ENCODE data around the gene PCCB.
A peak's percentile ranks its signal among the peaks of the same experiment; 100 is the strongest.

DNA sequence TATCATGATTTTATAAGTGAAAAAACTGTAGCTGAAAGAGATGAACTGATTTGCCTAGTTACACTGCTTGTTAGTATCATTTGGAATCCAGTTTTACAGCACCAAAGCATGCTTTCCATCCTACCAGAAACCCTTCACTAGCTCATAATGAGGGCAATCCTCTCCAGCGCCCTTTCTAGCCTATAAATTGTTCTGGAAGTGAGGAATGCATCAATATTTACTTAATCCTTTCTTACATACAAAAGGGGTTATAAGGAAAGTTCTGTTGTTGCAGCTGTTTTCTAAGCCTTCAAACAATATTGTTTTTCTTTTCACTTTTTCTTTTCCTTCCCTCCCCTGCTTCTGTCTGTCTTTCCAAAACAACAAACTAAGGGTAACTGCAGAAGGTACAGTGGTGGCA, 11.0 kb upstream of the PCCB start:
- no peak for TF ChIP-seq REPIN1 (tag by site-specific recombination; IDR thresholded peaks at IDR 0.05; ENCODE audit: low read depth)
- no peak for TF ChIP-seq ZFP3 (tag by site-specific recombination; IDR thresholded peaks at IDR 0.05; ENCODE audit: low read depth)
- 0 out of 2 replicates have a peak, but pooled peaks have one; percentile 13 for TF ChIP-seq PRDM1 (tag by site-specific recombination; IDR thresholded peaks at IDR 0.05)
- TF ChIP-seq, protein P1, sequence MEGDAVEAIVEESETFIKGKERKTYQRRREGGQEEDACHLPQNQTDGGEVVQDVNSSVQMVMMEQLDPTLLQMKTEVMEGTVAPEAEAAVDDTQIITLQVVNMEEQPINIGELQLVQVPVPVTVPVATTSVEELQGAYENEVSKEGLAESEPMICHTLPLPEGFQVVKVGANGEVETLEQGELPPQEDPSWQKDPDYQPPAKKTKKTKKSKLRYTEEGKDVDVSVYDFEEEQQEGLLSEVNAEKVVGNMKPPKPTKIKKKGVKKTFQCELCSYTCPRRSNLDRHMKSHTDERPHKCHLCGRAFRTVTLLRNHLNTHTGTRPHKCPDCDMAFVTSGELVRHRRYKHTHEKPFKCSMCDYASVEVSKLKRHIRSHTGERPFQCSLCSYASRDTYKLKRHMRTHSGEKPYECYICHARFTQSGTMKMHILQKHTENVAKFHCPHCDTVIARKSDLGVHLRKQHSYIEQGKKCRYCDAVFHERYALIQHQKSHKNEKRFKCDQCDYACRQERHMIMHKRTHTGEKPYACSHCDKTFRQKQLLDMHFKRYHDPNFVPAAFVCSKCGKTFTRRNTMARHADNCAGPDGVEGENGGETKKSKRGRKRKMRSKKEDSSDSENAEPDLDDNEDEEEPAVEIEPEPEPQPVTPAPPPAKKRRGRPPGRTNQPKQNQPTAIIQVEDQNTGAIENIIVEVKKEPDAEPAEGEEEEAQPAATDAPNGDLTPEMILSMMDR (tag by site-specific recombination; IDR thresholded peaks at IDR 0.05), result no peak
- TF ChIP-seq, protein P2, sequence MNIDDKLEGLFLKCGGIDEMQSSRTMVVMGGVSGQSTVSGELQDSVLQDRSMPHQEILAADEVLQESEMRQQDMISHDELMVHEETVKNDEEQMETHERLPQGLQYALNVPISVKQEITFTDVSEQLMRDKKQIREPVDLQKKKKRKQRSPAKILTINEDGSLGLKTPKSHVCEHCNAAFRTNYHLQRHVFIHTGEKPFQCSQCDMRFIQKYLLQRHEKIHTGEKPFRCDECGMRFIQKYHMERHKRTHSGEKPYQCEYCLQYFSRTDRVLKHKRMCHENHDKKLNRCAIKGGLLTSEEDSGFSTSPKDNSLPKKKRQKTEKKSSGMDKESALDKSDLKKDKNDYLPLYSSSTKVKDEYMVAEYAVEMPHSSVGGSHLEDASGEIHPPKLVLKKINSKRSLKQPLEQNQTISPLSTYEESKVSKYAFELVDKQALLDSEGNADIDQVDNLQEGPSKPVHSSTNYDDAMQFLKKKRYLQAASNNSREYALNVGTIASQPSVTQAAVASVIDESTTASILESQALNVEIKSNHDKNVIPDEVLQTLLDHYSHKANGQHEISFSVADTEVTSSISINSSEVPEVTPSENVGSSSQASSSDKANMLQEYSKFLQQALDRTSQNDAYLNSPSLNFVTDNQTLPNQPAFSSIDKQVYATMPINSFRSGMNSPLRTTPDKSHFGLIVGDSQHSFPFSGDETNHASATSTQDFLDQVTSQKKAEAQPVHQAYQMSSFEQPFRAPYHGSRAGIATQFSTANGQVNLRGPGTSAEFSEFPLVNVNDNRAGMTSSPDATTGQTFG (tag by site-specific recombination; IDR thresholded peaks at IDR 0.05; ENCODE audit: borderline replicate concordance), result no peak
- no peak for TF ChIP-seq ZNF837 (tag by site-specific recombination; IDR thresholded peaks at IDR 0.05)
- TF ChIP-seq WT1 (tag by site-specific recombination; IDR thresholded peaks at IDR 0.05), result no peak
- no peak for TF ChIP-seq KLF10 (tag by site-specific recombination; IDR thresholded peaks at IDR 0.05)
- no peak for TF ChIP-seq ZNF138 (tag by site-specific recombination; IDR thresholded peaks at IDR 0.05; ENCODE audit: borderline replicate concordance)
- TF ChIP-seq ZNF521 (tag by site-specific recombination; IDR thresholded peaks at IDR 0.05), result no peak
- TF ChIP-seq ZEB2 (tag by site-specific recombination; IDR thresholded peaks at IDR 0.05), result no peak

All from HEK293 (cell line).